ENCODE measurements around the gene TTC4. TPM values are rescaled to one million over a fixed set of nuclear protein-coding genes. Genes with fewer than 3 reads are reported as not detected.

TTC4 gene
- total RNA-seq, 1 experiment from 2014 or later: 26.3 TPM

DNA sequence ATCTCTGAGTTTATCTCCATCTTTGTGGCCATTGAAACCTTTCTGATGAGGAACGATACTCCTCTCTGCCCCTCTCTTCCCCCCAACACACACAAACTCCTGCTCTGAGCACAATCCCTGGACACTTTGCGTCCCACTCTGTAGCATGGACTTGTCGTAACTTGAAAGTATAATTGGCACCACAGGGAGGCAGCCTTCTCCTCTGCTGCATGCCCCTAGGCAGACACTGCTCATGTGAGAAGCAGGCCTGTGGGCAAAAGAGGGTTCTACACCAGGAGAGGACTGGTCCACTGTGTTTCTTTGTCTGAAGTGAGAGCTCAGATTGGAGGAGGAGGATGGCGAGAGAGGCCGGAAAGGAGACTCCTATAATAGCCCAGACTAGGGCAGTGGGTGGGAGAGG is 52.4 kb downstream of the TTC4 start:
- CTCF ChIA-PET: interaction anchor here (0.7 kb wide), 1 partner anchor 254 kb away, joined by 3 read pairs; no protein-coding TSS in a partner anchor
- DNase-seq (ENCODE audit: low read depth, low spot score): no peak
- TF ChIP-seq CTCF (IDR thresholded peaks at IDR 0.05 in 2 of 3, conservative IDR thresholded peaks at IDR 0.05 in 1 of 3; ENCODE audit: borderline replicate concordance in 1 of 3, insufficient read depth in 1 of 3, low read depth in 2 of 3, low read length in 2 of 3) (peak in 2 of 3 experiments; percentile 29 to 33; a peak in 4 of 6 replicates), POLR2A (IDR thresholded peaks at IDR 0.05; ENCODE audit: borderline replicate concordance, extremely low read depth, insufficient read depth, insufficient read length) (no peak), SP1 (IDR thresholded peaks at IDR 0.05; ENCODE audit: low read depth) (no peak), RAD21 (IDR thresholded peaks at IDR 0.05; ENCODE audit: low read depth) (peak; percentile 57)
- intact Hi-C loops (cut with micrococcal nuclease): loop anchor here (5.0 kb wide), 1 partner anchor 39 kb away; a partner anchor contains a TSS
- BruUV-seq (replicated peaks): no TSS peak
- H4K20me1 ChIP-seq (ENCODE audit: insufficient read depth): no peaks in the 10 kb centered on the region
- no peak overlapping the region for H2AFZ ChIP-seq (ENCODE audit: low read depth, low read length, poor library complexity, severe bottlenecking)
- no peak overlapping the region for H3K9ac ChIP-seq (ENCODE audit: low read length)
- H3K4me1 ChIP-seq (ENCODE audit: control insufficient read depth in 1 of 2, insufficient read depth in 2 of 2, low read length in 2 of 2): peaks cover 5 to 17% of the 10 kb centered on the region in 2 experiments; a peak in 3 of 4 replicates
- no peak overlapping the region for H3K4me3 ChIP-seq (replicated peaks in 1 of 2; ENCODE audit: low read depth in 1 of 2, low read length in 2 of 2)
- H3K36me3 ChIP-seq (ENCODE audit: control insufficient read depth in 1 of 2, insufficient read depth in 2 of 2, low read length in 2 of 2): no peaks in the 10 kb centered on the region
- no peak for ATAC-seq
- H3K27me3 ChIP-seq (ENCODE audit: insufficient read depth, low read length): no peaks in the 10 kb centered on the region
- POLR2A ChIA-PET: no interaction called here
- peaks cover 10% of the 10 kb centered on the region for H3K79me2 ChIP-seq (ENCODE audit: insufficient read depth, low read length)
- no peak overlapping the region for H3K4me2 ChIP-seq (ENCODE audit: low read length)
- RAD21 ChIA-PET (ENCODE audit: low non-redundant PET in 1 of 2, low total read pairs in 2 of 2, uncharacterized antibody in 2 of 2, unreplicated experiment in 2 of 2): no interaction called here
- H3K9me2 ChIP-seq (ENCODE audit: insufficient read depth): no peaks in the 10 kb centered on the region
- H3K27ac ChIP-seq (ENCODE audit: low read depth, low read length): no peak overlapping the region
- no peaks in the 10 kb centered on the region for H3K9me3 ChIP-seq (ENCODE audit: control insufficient read depth in 1 of 2, insufficient read depth in 1 of 2, low read depth in 1 of 2, low read length in 2 of 2)

DNA sequence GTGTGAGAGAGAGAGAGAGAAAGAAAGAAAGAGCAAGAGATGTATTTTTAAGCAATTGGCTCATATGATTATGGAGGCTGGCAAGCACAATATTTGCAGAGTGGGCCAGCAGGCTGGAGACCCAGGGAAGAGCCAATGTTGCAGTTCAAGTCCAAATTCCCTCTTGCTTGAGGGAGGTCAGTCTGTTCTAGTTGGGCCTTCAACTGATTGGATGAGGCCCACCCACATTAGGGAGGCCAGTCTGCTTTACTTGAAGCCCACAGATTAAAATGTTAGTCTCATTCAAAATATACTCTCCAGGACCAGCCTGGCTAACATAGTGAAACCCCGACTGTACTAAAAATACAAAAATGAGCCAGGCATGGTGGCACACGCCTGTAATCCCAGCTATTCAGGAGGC is 57.3 kb downstream of the TTC4 start:
- Histone ChIP-seq H3K9me2 (ENCODE audit: insufficient read depth) (no peaks in the 10 kb centered on the region), H3K36me3 (ENCODE audit: control insufficient read depth in 1 of 2, insufficient read depth in 2 of 2, low read length in 2 of 2) (no peaks in the 10 kb centered on the region), H3K4me1 (ENCODE audit: control insufficient read depth in 1 of 2, insufficient read depth in 2 of 2, low read length in 2 of 2) (peaks cover 0 to 8% of the 10 kb centered on the region in 2 experiments; a peak in 2 of 4 replicates), H4K20me1 (ENCODE audit: insufficient read depth) (no peaks in the 10 kb centered on the region), H3K79me2 (ENCODE audit: insufficient read depth, low read length) (no peaks in the 10 kb centered on the region), H3K4me3 (replicated peaks in 1 of 2; ENCODE audit: low read depth in 1 of 2, low read length in 2 of 2) (no peak overlapping the region), H3K9ac (ENCODE audit: low read length) (no peak overlapping the region), H2AFZ (ENCODE audit: low read depth, low read length, poor library complexity, severe bottlenecking) (no peak overlapping the region), H3K27ac (ENCODE audit: low read depth, low read length) (no peak overlapping the region), H3K9me3 (ENCODE audit: control insufficient read depth in 1 of 2, insufficient read depth in 1 of 2, low read depth in 1 of 2, low read length in 2 of 2) (no peaks in the 10 kb centered on the region), H3K4me2 (ENCODE audit: low read length) (no peak overlapping the region), H3K27me3 (ENCODE audit: insufficient read depth, low read length) (no peaks in the 10 kb centered on the region)
- ATAC-seq: no peak
- intact Hi-C loops (cut with micrococcal nuclease): no loop called here
- ChIA-PET RAD21 (ENCODE audit: low non-redundant PET in 1 of 2, low total read pairs in 2 of 2, uncharacterized antibody in 2 of 2, unreplicated experiment in 2 of 2) (no interaction called here), POLR2A (no interaction called here), CTCF (no interaction called here)
- BruUV-seq (replicated peaks): no TSS peak
- no peak for DNase-seq (ENCODE audit: low read depth, low spot score)
- TF ChIP-seq ZBTB33 (IDR thresholded peaks at IDR 0.05; ENCODE audit: extremely low read depth, insufficient replicate concordance, low read length): no peak
- TF ChIP-seq ZNF274 (IDR thresholded peaks at IDR 0.05; ENCODE audit: low read depth, low read length): no peak
- no peak for TF ChIP-seq ATF3 (IDR thresholded peaks at IDR 0.05)
- TF ChIP-seq FOSL1 (IDR thresholded peaks at IDR 0.05; ENCODE audit: low read depth): no peak
- no peak for TF ChIP-seq EZH2phosphoT487 (IDR thresholded peaks at IDR 0.05; ENCODE audit: borderline replicate concordance)
- no peak for TF ChIP-seq ZFX (IDR thresholded peaks at IDR 0.05)
- no peak for TF ChIP-seq CBX3 (IDR thresholded peaks at IDR 0.05; ENCODE audit: low read depth)
- TF ChIP-seq RAD21 (IDR thresholded peaks at IDR 0.05; ENCODE audit: low read depth): no peak
- TF ChIP-seq SP1 (IDR thresholded peaks at IDR 0.05; ENCODE audit: low read depth): no peak
- no peak for TF ChIP-seq SIN3A (IDR thresholded peaks at IDR 0.05; ENCODE audit: low read depth)
- no peak for TF ChIP-seq POLR2AphosphoS5 (IDR thresholded peaks at IDR 0.05; ENCODE audit: low read depth, low read length)
- no peak for TF ChIP-seq EZH2 (IDR thresholded peaks at IDR 0.05)
- no peak for TF ChIP-seq CEBPB (IDR thresholded peaks at IDR 0.05; ENCODE audit: low read depth)
- TF ChIP-seq YY1 (IDR thresholded peaks at IDR 0.05; ENCODE audit: extremely low read depth, insufficient replicate concordance, low read depth, low read length): no peak
- TF ChIP-seq SRF (IDR thresholded peaks at IDR 0.05; ENCODE audit: low read depth): no peak

Data from HCT116 (cell line).